ENCODE data around the gene SP2. TPM values are rescaled to one million over a fixed set of nuclear protein-coding genes. Genes with fewer than 3 reads are reported as not detected.
"Not testable (repeated sequence)": the region's sequence is repeated elsewhere in the genome, so short reads cannot be mapped to it uniquely, and the experiment has no call there.

SP2 gene
- total and polyA plus RNA-seq, 4 donors = 7.5 to 18.0 (median 13.2) TPM

- H3K4me3 ChIP-seq (ENCODE audit: low read length in 2 of 2) = no peak overlapping the region
- no peaks in the 10 kb centered on the region for H3K27me3 ChIP-seq (ENCODE audit: control insufficient read depth in 1 of 2, insufficient read depth in 2 of 2, low read length in 1 of 2)
- peaks cover 0 to 3% of the 10 kb centered on the region in 2 donors for H3K4me1 ChIP-seq (ENCODE audit: control insufficient read depth in 1 of 2, insufficient read depth in 2 of 2, low read length in 2 of 2)
- no peak overlapping the region for H3K27ac ChIP-seq (ENCODE audit: low read depth in 1 of 2, low read length in 2 of 2)
- no peak for DNase-seq
- WGBS, 2 donors = 96 to 98% methylated on average over 2 of the region's 2 CpGs
- no peak for ATAC-seq (ENCODE audit: low FRiP score)
- no peaks in the 10 kb centered on the region for H3K9me3 ChIP-seq (ENCODE audit: control insufficient read depth, low read length)
- no peaks in the 10 kb centered on the region for H3K36me3 ChIP-seq (ENCODE audit: control insufficient read depth in 1 of 2, insufficient read depth in 2 of 2, low read length in 1 of 2)
- intact Hi-C loops (cut with DNase I) = no loop called here
These were observed 23.0 kb downstream of the SP2 start for GRCh38 chr17:47918991-47919390.

- H3K4me1 ChIP-seq (ENCODE audit: control insufficient read depth in 1 of 2, insufficient read depth in 2 of 2, low read length in 2 of 2); H3K4me3 ChIP-seq (ENCODE audit: low read length in 2 of 2); H3K27me3 ChIP-seq (ENCODE audit: control insufficient read depth in 1 of 2, insufficient read depth in 2 of 2, low read length in 1 of 2); intact Hi-C loops (cut with DNase I); H3K36me3 ChIP-seq (ENCODE audit: control insufficient read depth in 1 of 2, insufficient read depth in 2 of 2, low read length in 1 of 2); DNase-seq; ATAC-seq (ENCODE audit: low FRiP score); H3K27ac ChIP-seq (ENCODE audit: low read depth in 1 of 2, low read length in 2 of 2); H3K9me3 ChIP-seq (ENCODE audit: control insufficient read depth, low read length): not testable (repeated sequence)
- WGBS, 2 donors = 93 to 97% methylated on average over 14 of the region's 14 CpGs
These were observed 23.9 kb downstream of the SP2 start for GRCh38 chr17:47919889-47920288.

- no peaks in the 10 kb centered on the region for H3K27me3 ChIP-seq (ENCODE audit: control insufficient read depth in 1 of 2, insufficient read depth in 2 of 2, low read length in 1 of 2)
- no peak for ATAC-seq (ENCODE audit: low FRiP score)
- peaks cover 0 to 3% of the 10 kb centered on the region in 2 donors for H3K36me3 ChIP-seq (ENCODE audit: control insufficient read depth in 1 of 2, insufficient read depth in 2 of 2, low read length in 1 of 2)
- intact Hi-C loops (cut with DNase I) = no loop called here
- H3K4me1 ChIP-seq (ENCODE audit: control insufficient read depth in 1 of 2, insufficient read depth in 2 of 2, low read length in 2 of 2) = no peaks in the 10 kb centered on the region
- no peak overlapping the region for H3K4me3 ChIP-seq (ENCODE audit: low read length in 2 of 2)
- WGBS, 2 donors = 83 to 85% methylated on average over 23 of the region's 23 CpGs
- DNase-seq = no peak
- no peak overlapping the region for H3K27ac ChIP-seq (ENCODE audit: low read depth in 1 of 2, low read length in 2 of 2)
- H3K9me3 ChIP-seq (ENCODE audit: control insufficient read depth, low read length) = no peaks in the 10 kb centered on the region
These were observed 29.0 kb downstream of the SP2 start for GRCh38 chr17:47924785-47925677.

GRCh38 chr17:47925678-47925988 is 29.6 kb downstream of the SP2 start:
- WGBS, 2 donors = 75% methylated on average over 3 of the region's 3 CpGs

GRCh38 chr17:47927821-47928400 is 31.9 kb downstream of the SP2 start:
- Histone ChIP-seq H3K27me3 (ENCODE audit: control insufficient read depth in 1 of 2, insufficient read depth in 2 of 2, low read length in 1 of 2) (no peaks in the 10 kb centered on the region), H3K27ac (ENCODE audit: low read depth in 1 of 2, low read length in 2 of 2) (no peak overlapping the region), H3K4me3 (ENCODE audit: low read length in 2 of 2) (no peak overlapping the region), H3K36me3 (ENCODE audit: control insufficient read depth in 1 of 2, insufficient read depth in 2 of 2, low read length in 1 of 2) (peaks cover 0 to 3% of the 10 kb centered on the region in 2 donors), H3K4me1 (ENCODE audit: control insufficient read depth in 1 of 2, insufficient read depth in 2 of 2, low read length in 2 of 2) (no peaks in the 10 kb centered on the region), H3K9me3 (ENCODE audit: control insufficient read depth, low read length) (no peaks in the 10 kb centered on the region)
- intact Hi-C loops (cut with DNase I) = no loop called here
- ATAC-seq (ENCODE audit: low FRiP score) = no peak
- WGBS, 2 donors = 90 to 91% methylated on average over 20 of the region's 20 CpGs
- DNase-seq = peak in 1 of 2 donors; percentile 72

More at GRCh38 chr17:47925678-47925988, 29.6 kb downstream of the SP2 start:
- intact Hi-C loops (cut with DNase I) = no loop called here
- ATAC-seq (ENCODE audit: low FRiP score) (no peak), DNase-seq (no peak)
- Histone ChIP-seq H3K4me3 (ENCODE audit: low read length in 2 of 2) (no peak overlapping the region), H3K4me1 (ENCODE audit: control insufficient read depth in 1 of 2, insufficient read depth in 2 of 2, low read length in 2 of 2) (no peaks in the 10 kb centered on the region), H3K27ac (ENCODE audit: low read depth in 1 of 2, low read length in 2 of 2) (no peak overlapping the region), H3K36me3 (ENCODE audit: control insufficient read depth in 1 of 2, insufficient read depth in 2 of 2, low read length in 1 of 2) (peaks cover 0 to 3% of the 10 kb centered on the region in 2 donors), H3K9me3 (ENCODE audit: control insufficient read depth, low read length) (no peaks in the 10 kb centered on the region), H3K27me3 (ENCODE audit: control insufficient read depth in 1 of 2, insufficient read depth in 2 of 2, low read length in 1 of 2) (no peaks in the 10 kb centered on the region)

GRCh38 chr17:47928415-47928814 is 32.4 kb downstream of the SP2 start:
- Histone ChIP-seq H3K9me3 (ENCODE audit: control insufficient read depth, low read length) (no peaks in the 10 kb centered on the region), H3K27me3 (ENCODE audit: control insufficient read depth in 1 of 2, insufficient read depth in 2 of 2, low read length in 1 of 2) (no peaks in the 10 kb centered on the region), H3K27ac (ENCODE audit: low read depth in 1 of 2, low read length in 2 of 2) (no peak overlapping the region), H3K4me3 (ENCODE audit: low read length in 2 of 2) (no peak overlapping the region), H3K4me1 (ENCODE audit: control insufficient read depth in 1 of 2, insufficient read depth in 2 of 2, low read length in 2 of 2) (no peaks in the 10 kb centered on the region), H3K36me3 (ENCODE audit: control insufficient read depth in 1 of 2, insufficient read depth in 2 of 2, low read length in 1 of 2) (peaks cover 0 to 3% of the 10 kb centered on the region in 2 donors)
- DNase-seq (no peak), ATAC-seq (ENCODE audit: low FRiP score) (no peak)
- intact Hi-C loops (cut with DNase I) = no loop called here
- 82 to 88% methylated on average over 2 of the region's 2 CpGs for WGBS, 2 donors

- intact Hi-C loops (cut with DNase I) = no loop called here
- H3K36me3 ChIP-seq (ENCODE audit: control insufficient read depth in 1 of 2, insufficient read depth in 2 of 2, low read length in 1 of 2) = peaks cover 0 to 3% of the 10 kb centered on the region in 2 donors
- H3K4me1 ChIP-seq (ENCODE audit: control insufficient read depth in 1 of 2, insufficient read depth in 2 of 2, low read length in 2 of 2) = no peaks in the 10 kb centered on the region
- H3K27me3 ChIP-seq (ENCODE audit: control insufficient read depth in 1 of 2, insufficient read depth in 2 of 2, low read length in 1 of 2) = no peaks in the 10 kb centered on the region
- ATAC-seq (ENCODE audit: low FRiP score) = no peak
- no peak overlapping the region for H3K4me3 ChIP-seq (ENCODE audit: low read length in 2 of 2)
- H3K27ac ChIP-seq (ENCODE audit: low read depth in 1 of 2, low read length in 2 of 2) = no peak overlapping the region
- 32 to 47% methylated on average over 10 of the region's 10 CpGs for WGBS, 2 donors
- H3K9me3 ChIP-seq (ENCODE audit: control insufficient read depth, low read length) = no peaks in the 10 kb centered on the region
- DNase-seq = peak in 1 of 2 donors; percentile 46
These were observed 33.4 kb downstream of the SP2 start for GRCh38 chr17:47929218-47930000.

- no peaks in the 10 kb centered on the region for H3K9me3 ChIP-seq (ENCODE audit: control insufficient read depth, low read length)
- H3K4me3 ChIP-seq (ENCODE audit: low read length in 2 of 2) = no peak overlapping the region
- no peaks in the 10 kb centered on the region for H3K36me3 ChIP-seq (ENCODE audit: control insufficient read depth in 1 of 2, insufficient read depth in 2 of 2, low read length in 1 of 2)
- no peaks in the 10 kb centered on the region for H3K4me1 ChIP-seq (ENCODE audit: control insufficient read depth in 1 of 2, insufficient read depth in 2 of 2, low read length in 2 of 2)
- H3K27ac ChIP-seq (ENCODE audit: low read depth in 1 of 2, low read length in 2 of 2) = no peak overlapping the region
- H3K27me3 ChIP-seq (ENCODE audit: control insufficient read depth in 1 of 2, insufficient read depth in 2 of 2, low read length in 1 of 2) = no peaks in the 10 kb centered on the region
- intact Hi-C loops (cut with DNase I) = no loop called here
- DNase-seq (peak in 1 of 2 donors; percentile 24), ATAC-seq (ENCODE audit: low FRiP score) (no peak)
- 74 to 80% methylated on average over 4 of the region's 4 CpGs for WGBS, 2 donors
These were observed 35.8 kb downstream of the SP2 start for GRCh38 chr17:47931848-47932247.

Measured in aorta (tissue), 5 donors.